Measurements from ENCODE around the gene CST1. TPM values are rescaled to one million over a fixed set of nuclear protein-coding genes. Genes with fewer than 3 reads are reported as not detected.
"Not testable (repeated sequence)": the region's sequence is repeated elsewhere in the genome, so short reads cannot be mapped to it uniquely, and the experiment has no call there.

The CST1 gene
- total RNA-seq, 1 experiment from 2014 or later, result 1.2 TPM

DNA sequence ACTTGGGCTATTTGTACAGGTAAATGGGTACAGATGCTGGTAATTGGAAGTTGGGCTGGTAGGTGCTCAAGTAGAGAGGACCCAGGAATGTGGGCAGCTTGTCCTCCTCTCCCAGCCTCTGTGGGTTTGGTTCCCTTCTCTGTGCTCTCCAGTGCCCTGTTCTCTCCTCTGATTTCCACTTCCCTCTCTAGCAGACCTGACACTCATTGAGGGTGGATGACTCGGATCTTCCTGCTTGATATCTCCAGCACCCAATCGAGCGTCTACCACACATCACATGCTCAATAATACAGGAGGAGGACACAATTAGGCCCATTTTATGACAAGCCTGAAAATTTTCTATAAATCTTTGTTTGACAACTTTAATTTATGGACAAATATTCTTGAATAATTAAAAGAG lies 23.7 kb downstream of the CST1 start:
- no peaks in the 10 kb centered on the region for H3K4me1 Mint-ChIP-seq (ENCODE audit: low read depth, unreplicated experiment)
- DNase-seq, result no peak
- no peaks in the 10 kb centered on the region for H3K9me3 Mint-ChIP-seq (ENCODE audit: low read depth, unreplicated experiment)
- no TSS peak for BruUV-seq (replicated peaks)
- peaks cover 9% of the 10 kb centered on the region for H3K27me3 Mint-ChIP-seq (ENCODE audit: unreplicated experiment)
- CTCF ChIA-PET, result no interaction called here
- H3K36me3 Mint-ChIP-seq (ENCODE audit: insufficient read depth, unreplicated experiment), result no peaks in the 10 kb centered on the region
- no peak overlapping the region for H3K27ac Mint-ChIP-seq (ENCODE audit: unreplicated experiment)
- intact Hi-C loops (cut with micrococcal nuclease; ENCODE audit: unreplicated experiment), result no loop called here
- H3K4me3 Mint-ChIP-seq (ENCODE audit: low read depth, unreplicated experiment), result no peak overlapping the region
- TF ChIP-seq, protein P1, sequence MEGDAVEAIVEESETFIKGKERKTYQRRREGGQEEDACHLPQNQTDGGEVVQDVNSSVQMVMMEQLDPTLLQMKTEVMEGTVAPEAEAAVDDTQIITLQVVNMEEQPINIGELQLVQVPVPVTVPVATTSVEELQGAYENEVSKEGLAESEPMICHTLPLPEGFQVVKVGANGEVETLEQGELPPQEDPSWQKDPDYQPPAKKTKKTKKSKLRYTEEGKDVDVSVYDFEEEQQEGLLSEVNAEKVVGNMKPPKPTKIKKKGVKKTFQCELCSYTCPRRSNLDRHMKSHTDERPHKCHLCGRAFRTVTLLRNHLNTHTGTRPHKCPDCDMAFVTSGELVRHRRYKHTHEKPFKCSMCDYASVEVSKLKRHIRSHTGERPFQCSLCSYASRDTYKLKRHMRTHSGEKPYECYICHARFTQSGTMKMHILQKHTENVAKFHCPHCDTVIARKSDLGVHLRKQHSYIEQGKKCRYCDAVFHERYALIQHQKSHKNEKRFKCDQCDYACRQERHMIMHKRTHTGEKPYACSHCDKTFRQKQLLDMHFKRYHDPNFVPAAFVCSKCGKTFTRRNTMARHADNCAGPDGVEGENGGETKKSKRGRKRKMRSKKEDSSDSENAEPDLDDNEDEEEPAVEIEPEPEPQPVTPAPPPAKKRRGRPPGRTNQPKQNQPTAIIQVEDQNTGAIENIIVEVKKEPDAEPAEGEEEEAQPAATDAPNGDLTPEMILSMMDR (IDR thresholded peaks at IDR 0.05; ENCODE audit: unreplicated experiment), result no peak

DNA sequence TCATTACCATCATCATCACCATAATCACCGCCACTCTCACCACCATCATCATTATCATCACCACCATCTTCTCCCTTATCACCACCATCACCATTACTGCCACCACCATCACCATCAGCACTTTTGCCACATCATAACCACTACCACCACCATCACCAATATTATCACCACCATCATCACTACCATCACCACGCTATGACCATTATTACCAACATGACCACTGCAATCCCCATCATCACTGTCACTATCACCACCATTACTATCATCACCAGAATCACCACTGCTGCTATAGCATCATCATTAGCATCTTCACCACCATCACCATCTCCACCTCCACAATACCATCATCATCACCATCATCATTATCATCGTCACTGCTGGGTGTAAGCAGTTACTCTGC lies 25.6 kb downstream of the CST1 start:
- no peak for DNase-seq
- Mint-ChIP-seq H3K4me3 (ENCODE audit: low read depth, unreplicated experiment) (no peak overlapping the region), H3K27ac (ENCODE audit: unreplicated experiment) (no peak overlapping the region), H3K27me3 (ENCODE audit: unreplicated experiment) (peaks cover 12% of the 10 kb centered on the region), H3K9me3 (ENCODE audit: low read depth, unreplicated experiment) (no peaks in the 10 kb centered on the region), H3K4me1 (ENCODE audit: low read depth, unreplicated experiment) (no peaks in the 10 kb centered on the region), H3K36me3 (ENCODE audit: insufficient read depth, unreplicated experiment) (no peaks in the 10 kb centered on the region)
- no TSS peak for BruUV-seq (replicated peaks)
- TF ChIP-seq, protein P1 (IDR thresholded peaks at IDR 0.05; ENCODE audit: unreplicated experiment), result no peak
- CTCF ChIA-PET, result no interaction called here
- intact Hi-C loops (cut with micrococcal nuclease; ENCODE audit: unreplicated experiment), result no loop called here

DNA sequence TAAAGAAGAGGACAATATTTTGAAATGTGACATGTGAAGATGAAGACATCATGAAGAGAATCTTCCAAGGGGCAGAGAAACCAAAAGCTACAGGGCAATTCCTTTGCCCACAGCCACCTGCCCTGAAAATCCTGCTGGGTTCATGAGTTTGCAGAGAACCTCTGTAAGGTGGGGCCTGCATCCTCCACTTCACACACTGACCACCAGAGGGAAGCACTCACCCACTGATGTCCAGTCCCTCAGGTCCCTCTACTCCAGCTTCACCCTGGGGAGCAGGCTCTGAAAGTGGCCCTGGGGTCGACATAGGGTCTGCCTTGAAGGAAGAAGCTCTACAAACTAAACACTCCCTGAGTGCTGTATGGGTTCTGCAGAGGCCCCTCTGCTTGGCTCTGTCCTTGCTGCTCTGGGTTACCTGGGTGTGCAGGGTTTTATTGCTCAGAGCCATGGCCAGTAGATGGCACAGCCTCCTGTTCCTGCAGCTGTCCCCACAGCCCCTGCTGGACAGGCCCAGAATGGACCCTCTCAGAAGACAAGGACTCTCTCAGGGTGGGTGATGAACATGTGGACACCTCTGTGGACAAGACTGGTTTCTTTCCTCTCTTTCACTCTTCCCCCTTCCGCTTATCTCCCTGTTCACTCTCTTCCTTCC lies 27.0 kb downstream of the CST1 start:
- H3K27me3 Mint-ChIP-seq (ENCODE audit: unreplicated experiment), result peaks cover 12% of the 10 kb centered on the region
- H3K9me3 Mint-ChIP-seq (ENCODE audit: low read depth, unreplicated experiment); BruUV-seq (replicated peaks); CTCF ChIA-PET; H3K4me1 Mint-ChIP-seq (ENCODE audit: low read depth, unreplicated experiment); H3K36me3 Mint-ChIP-seq (ENCODE audit: insufficient read depth, unreplicated experiment); H3K27ac Mint-ChIP-seq (ENCODE audit: unreplicated experiment); H3K4me3 Mint-ChIP-seq (ENCODE audit: low read depth, unreplicated experiment); intact Hi-C loops (cut with micrococcal nuclease; ENCODE audit: unreplicated experiment): not testable (repeated sequence)
- peak; percentile 14 for DNase-seq

DNA sequence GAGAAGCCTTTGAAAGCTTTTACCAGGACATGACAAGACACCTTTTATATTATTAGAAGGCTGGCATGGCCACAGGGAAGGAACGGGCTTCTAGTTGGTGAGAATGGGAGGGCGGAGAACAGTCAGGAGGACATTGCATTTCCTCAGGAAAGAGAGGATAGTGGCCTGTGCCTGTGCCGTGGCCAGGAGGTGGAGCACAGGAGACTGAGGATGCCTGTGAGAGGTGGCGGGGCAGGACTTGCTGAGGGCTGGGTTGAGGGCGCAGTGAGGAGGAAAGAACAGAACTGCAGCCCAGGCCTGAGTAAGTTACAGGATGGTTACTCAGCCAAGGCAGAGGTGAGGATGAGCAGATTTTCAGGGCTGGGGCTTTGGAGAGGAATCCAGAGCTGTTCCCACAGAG lies 27.9 kb downstream of the CST1 start:
- H3K4me1 Mint-ChIP-seq (ENCODE audit: low read depth, unreplicated experiment); H3K4me3 Mint-ChIP-seq (ENCODE audit: low read depth, unreplicated experiment); H3K36me3 Mint-ChIP-seq (ENCODE audit: insufficient read depth, unreplicated experiment); H3K9me3 Mint-ChIP-seq (ENCODE audit: low read depth, unreplicated experiment); BruUV-seq (replicated peaks); H3K27ac Mint-ChIP-seq (ENCODE audit: unreplicated experiment); intact Hi-C loops (cut with micrococcal nuclease; ENCODE audit: unreplicated experiment); DNase-seq; CTCF ChIA-PET: not testable (repeated sequence)
- peaks cover 12% of the 10 kb centered on the region for H3K27me3 Mint-ChIP-seq (ENCODE audit: unreplicated experiment)

DNA sequence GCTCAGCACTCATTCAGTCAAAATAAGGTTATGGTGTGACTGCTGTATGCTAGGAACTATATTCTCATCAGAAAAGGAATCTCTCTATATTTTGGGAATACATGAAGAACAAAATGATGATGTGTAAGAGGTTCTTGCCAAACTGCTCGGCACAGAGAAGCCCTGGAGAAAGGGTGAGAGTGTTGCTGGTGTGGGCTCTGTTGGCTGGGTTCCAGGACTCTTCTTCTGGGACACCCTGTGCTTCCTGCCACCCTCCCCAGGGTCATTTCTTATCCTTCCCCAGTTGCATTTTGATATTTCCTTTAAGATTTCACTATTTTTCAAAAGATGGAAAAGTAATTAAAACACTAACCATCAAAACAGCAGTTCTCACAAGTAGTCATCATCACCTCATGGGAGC lies 28.8 kb downstream of the CST1 start:
- Mint-ChIP-seq H3K27me3 (ENCODE audit: unreplicated experiment) (peaks cover 12% of the 10 kb centered on the region), H3K27ac (ENCODE audit: unreplicated experiment) (no peak overlapping the region), H3K36me3 (ENCODE audit: insufficient read depth, unreplicated experiment) (no peaks in the 10 kb centered on the region), H3K9me3 (ENCODE audit: low read depth, unreplicated experiment) (no peaks in the 10 kb centered on the region), H3K4me1 (ENCODE audit: low read depth, unreplicated experiment) (no peaks in the 10 kb centered on the region), H3K4me3 (ENCODE audit: low read depth, unreplicated experiment) (no peak overlapping the region)
- no TSS peak for BruUV-seq (replicated peaks)
- no peak for DNase-seq
- CTCF ChIA-PET, result no interaction called here
- TF ChIP-seq, protein P1 (IDR thresholded peaks at IDR 0.05; ENCODE audit: unreplicated experiment), result no peak
- intact Hi-C loops (cut with micrococcal nuclease; ENCODE audit: unreplicated experiment), result no loop called here

DNA sequence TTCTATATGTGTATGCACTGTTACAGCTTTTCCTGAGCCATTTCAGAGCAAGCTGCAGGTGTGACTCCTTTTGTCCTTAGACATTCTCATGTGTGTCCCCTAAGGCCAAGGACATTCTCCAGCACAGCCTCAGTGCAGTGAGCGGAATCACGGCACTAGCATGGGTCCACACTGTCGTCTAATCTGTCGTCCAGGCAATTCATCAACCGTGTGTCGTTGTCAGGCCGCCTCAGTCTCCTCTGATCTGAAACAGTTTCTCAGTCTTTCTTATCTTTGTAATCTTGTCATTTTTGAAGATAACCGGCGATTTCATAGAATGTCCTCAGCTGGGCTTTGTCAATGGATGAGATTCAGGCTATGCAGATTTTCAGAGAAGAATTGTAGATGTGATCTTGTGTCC lies 31.4 kb downstream of the CST1 start:
- BruUV-seq (replicated peaks); DNase-seq; H3K4me3 Mint-ChIP-seq (ENCODE audit: low read depth, unreplicated experiment); intact Hi-C loops (cut with micrococcal nuclease; ENCODE audit: unreplicated experiment); CTCF ChIA-PET; H3K9me3 Mint-ChIP-seq (ENCODE audit: low read depth, unreplicated experiment); H3K27ac Mint-ChIP-seq (ENCODE audit: unreplicated experiment); H3K4me1 Mint-ChIP-seq (ENCODE audit: low read depth, unreplicated experiment); H3K36me3 Mint-ChIP-seq (ENCODE audit: insufficient read depth, unreplicated experiment): not testable (repeated sequence)
- peaks cover 12% of the 10 kb centered on the region for H3K27me3 Mint-ChIP-seq (ENCODE audit: unreplicated experiment)

DNA sequence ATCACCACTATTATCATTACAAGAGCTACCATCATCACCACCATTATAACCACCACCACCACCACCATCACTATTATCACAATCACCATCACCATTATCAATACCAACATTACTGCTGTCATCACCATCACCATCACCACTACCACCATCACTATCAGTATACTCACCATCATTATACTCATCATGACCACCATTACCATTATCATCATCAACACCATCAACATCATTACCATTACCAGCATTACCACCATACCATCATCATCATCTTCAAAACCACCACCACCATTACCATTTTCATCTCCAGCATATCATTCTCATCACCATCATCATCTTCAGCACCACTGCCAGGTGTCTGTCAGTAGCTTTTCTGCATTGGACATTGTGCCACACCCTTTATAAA lies 39.0 kb downstream of the CST1 start:
- DNase-seq; BruUV-seq (replicated peaks); H3K4me1 Mint-ChIP-seq (ENCODE audit: low read depth, unreplicated experiment); H3K4me3 Mint-ChIP-seq (ENCODE audit: low read depth, unreplicated experiment); H3K9me3 Mint-ChIP-seq (ENCODE audit: low read depth, unreplicated experiment); CTCF ChIA-PET; H3K36me3 Mint-ChIP-seq (ENCODE audit: insufficient read depth, unreplicated experiment); intact Hi-C loops (cut with micrococcal nuclease; ENCODE audit: unreplicated experiment); H3K27me3 Mint-ChIP-seq (ENCODE audit: unreplicated experiment); H3K27ac Mint-ChIP-seq (ENCODE audit: unreplicated experiment): not testable (repeated sequence)

Measured in Calu3 (cell line).